HUES6 (cell line): ENCODE data around the gene IL27RA.
A peak's percentile ranks its signal among the peaks of the same experiment; 100 is the strongest.

Experiments used
- H3K27ac ChIP-seq: 2 replicates; pipeline ENCODE4 v1.7.0; 2013; ENCODE audit warnings: low read depth, mild to moderate bottlenecking, low read length, inconsistent platforms
- H3K27me3 ChIP-seq: 2 replicates; pipeline ENCODE4 v1.6.1; 2013; ENCODE audit warnings: low read length; ENCODE audit not compliant: control insufficient read depth, insufficient read depth
- H3K36me3 ChIP-seq: 2 replicates; pipeline ENCODE4 v1.6.1; 2013; ENCODE audit warnings: low read length; ENCODE audit not compliant: control insufficient read depth, insufficient read depth
- H3K4me1 ChIP-seq: 2 replicates; pipeline ENCODE4 v1.6.1; 2013; ENCODE audit warnings: low read length; ENCODE audit not compliant: control insufficient read depth, insufficient read depth
- H3K4me3 ChIP-seq: 2 replicates; pipeline ENCODE4 v1.5.1; 2013; ENCODE audit warnings: low read depth, low read length
- H3K9ac ChIP-seq: one replicate; pipeline ENCODE4 v1.6.1; 2013; ENCODE audit warnings: mild to moderate bottlenecking, low read length
- H3K9me3 ChIP-seq: 2 replicates; pipeline ENCODE4 v1.6.1; 2013; ENCODE audit warnings: low read depth, low read length; ENCODE audit not compliant: control insufficient read depth, insufficient read depth

Gene IL27RA

DNA sequence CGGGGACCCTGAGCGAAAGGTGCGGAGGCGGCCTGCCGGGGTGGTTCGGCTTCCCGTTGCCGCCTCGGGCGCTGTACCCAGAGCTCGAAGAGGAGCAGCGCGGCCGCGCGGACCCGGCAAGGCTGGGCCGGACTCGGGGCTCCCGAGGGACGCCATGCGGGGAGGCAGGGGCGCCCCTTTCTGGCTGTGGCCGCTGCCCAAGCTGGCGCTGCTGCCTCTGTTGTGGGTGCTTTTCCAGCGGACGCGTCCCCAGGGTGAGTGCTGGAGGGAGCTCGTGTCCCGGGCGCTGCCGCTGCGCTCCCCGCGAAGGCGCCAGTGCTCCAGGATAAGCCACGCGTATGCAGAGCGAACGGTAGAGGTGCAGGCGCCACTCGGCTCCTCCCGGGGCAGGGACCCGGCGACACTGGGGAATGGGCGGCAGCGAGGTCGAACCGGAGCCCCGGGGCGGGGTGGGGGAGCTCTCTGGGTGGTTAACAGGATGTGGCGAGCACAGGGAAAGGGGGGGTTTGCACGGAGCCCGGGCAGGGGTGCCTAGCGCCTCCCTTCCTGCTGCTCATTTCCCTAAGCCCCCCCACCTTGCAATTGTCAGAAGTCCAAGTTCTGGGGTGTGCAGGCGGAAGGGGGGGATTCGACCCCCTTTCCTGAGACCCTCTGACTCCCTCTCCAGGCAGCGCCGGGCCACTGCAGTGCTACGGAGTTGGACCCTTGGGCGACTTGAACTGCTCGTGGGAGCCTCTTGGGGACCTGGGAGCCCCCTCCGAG lies at the start of gene IL27RA:
TSS of gene IL27RA (plus strand) at position 44 of the 762 bp plus-strand sequence. CDS start at position 155, 111 bp downstream.
- H3K9me3 ChIP-seq = no peaks in the 10 kb centered on the region
- H3K4me3 ChIP-seq = peak within 1 kb of the TSS; percentile 78
- H3K27me3 ChIP-seq = peaks cover 13% of the 10 kb centered on the region
- no peaks in the 10 kb centered on the region for H3K4me1 ChIP-seq
- H3K9ac ChIP-seq = peak within 1 kb of the TSS; percentile 58
- H3K27ac ChIP-seq = no peak within 1 kb of the TSS
- H3K36me3 ChIP-seq = no peaks in the 10 kb centered on the region

DNA sequence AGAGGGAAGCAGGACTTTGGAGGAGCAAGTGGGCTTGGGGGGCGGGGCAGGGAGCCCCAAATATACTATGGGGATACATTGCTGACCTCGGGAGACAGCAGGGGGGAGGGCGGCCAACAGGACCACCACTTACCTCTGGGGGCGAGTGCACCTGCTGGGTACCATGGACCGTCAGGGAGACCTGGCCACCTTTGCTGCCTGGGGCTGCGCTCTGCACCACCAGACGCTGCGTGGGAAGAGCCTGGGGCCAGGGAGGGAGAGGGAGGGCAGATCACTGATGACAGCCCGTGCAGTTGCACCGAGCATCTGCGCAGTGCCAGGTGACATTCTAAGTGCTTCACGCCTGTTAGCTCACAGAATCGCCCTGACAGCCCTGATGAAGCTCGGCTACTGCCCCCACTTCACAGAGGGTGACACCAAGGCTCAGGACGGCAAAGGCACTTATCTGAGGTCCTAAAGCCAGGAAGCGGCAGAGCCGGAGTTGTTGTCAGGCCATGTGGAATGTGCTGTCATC lies 49.5 kb upstream of the IL27RA start:
- H3K27me3 ChIP-seq = no peaks in the 10 kb centered on the region
- H3K4me1 ChIP-seq = peaks cover 45% of the 10 kb centered on the region
- H3K36me3 ChIP-seq = peaks cover 4% of the 10 kb centered on the region; the same call in 1 of the 2 replicates
- no peak overlapping the region for H3K4me3 ChIP-seq
- no peak overlapping the region for H3K9ac ChIP-seq
- H3K27ac ChIP-seq = no peak overlapping the region
- no peaks in the 10 kb centered on the region for H3K9me3 ChIP-seq

DNA sequence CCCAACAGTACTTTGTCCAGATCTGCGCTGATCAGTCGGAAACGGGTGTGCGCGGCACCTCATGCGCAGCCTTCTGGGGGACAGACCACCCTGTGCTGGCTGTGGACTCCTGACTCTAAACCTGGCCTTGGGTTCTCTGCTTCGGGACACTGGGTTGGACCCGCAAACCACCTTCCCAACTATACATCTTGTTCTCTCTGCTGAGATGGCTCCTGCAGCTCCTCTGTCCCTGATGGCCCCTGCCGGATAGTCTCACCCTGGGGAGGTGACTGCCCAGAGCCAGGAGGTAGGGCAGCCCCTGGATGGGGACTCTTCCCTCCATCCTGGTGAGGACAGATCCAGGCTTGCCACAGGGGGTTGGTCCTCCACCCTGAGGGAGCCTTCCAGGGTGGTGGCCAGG lies 48.8 kb upstream of the IL27RA start:
- H3K4me3 ChIP-seq = no peak overlapping the region
- no peak overlapping the region for H3K9ac ChIP-seq
- peaks cover 51% of the 10 kb centered on the region for H3K4me1 ChIP-seq

DNA sequence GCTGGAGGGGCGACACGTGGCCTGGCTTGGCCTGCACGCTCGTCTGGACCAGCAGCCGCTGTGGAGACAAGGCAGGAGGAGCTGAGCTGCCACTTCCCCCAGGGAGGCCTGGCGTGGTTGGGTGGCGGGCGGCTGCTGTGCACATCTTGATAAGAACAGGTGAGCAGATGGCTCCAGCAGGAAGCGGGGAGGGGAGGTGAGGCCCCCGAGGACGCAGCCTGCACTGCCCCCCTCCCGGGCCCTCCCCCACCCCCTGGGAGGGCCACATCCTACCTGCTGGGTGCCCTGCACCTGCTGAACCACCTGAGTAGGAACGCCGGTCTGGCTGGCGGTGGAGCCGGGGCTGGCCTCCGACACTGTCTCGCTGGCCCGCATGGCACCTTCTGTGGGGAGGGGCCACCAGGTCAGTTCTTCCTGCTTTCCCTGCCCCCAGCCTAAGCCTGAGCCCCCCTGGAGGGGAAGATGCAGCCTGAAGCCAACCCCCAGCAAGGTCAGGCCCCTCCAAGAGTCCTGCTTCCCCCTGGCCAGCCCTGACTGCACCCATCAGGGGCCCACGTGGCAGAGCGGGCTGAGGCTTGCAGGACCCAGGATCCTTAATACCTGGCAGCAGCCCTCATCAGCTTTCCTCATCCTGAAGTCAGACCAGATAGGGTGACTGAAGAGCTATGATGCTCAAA lies 48.2 kb upstream of the IL27RA start:
- peaks cover 4% of the 10 kb centered on the region; the same call in 1 of the 2 replicates for H3K36me3 ChIP-seq
- no peaks in the 10 kb centered on the region for H3K27me3 ChIP-seq
- H3K27ac ChIP-seq = no peak overlapping the region
- peaks cover 47% of the 10 kb centered on the region for H3K4me1 ChIP-seq
- H3K9ac ChIP-seq = no peak overlapping the region
- H3K9me3 ChIP-seq = no peaks in the 10 kb centered on the region
- no peak overlapping the region for H3K4me3 ChIP-seq

More for the DNA sequence above, 48.8 kb upstream of the IL27RA start:
- H3K36me3 ChIP-seq = peaks cover 4% of the 10 kb centered on the region; the same call in 1 of the 2 replicates
- no peaks in the 10 kb centered on the region for H3K9me3 ChIP-seq
- no peaks in the 10 kb centered on the region for H3K27me3 ChIP-seq
- no peak overlapping the region for H3K27ac ChIP-seq

DNA sequence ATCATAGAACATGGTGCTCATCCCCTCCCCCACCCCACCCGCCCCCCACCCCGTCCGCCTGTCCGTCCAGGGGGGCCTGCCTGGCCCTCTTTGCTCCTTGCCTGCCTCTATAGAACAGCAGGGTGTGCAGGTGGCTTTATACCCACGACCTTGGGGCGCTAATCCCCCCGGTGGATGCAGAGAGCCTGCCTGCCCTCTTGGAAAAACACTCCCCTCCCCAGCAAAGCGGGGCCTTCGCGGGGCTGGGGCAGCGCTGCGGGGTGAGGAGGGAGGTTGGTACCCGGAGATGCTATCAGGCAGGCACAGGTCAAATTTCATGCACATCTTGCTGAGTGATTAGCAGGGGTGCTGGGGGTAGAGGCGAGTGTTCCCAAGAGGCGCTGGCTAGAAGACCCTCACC lies 47.4 kb upstream of the IL27RA start:
- H3K27me3 ChIP-seq = no peaks in the 10 kb centered on the region
- no peak overlapping the region for H3K4me3 ChIP-seq
- H3K9ac ChIP-seq = no peak overlapping the region
- H3K9me3 ChIP-seq = no peaks in the 10 kb centered on the region
- H3K36me3 ChIP-seq = peaks cover 4% of the 10 kb centered on the region; the same call in 1 of the 2 replicates
- no peak overlapping the region for H3K27ac ChIP-seq
- H3K4me1 ChIP-seq = peaks cover 49% of the 10 kb centered on the region

DNA sequence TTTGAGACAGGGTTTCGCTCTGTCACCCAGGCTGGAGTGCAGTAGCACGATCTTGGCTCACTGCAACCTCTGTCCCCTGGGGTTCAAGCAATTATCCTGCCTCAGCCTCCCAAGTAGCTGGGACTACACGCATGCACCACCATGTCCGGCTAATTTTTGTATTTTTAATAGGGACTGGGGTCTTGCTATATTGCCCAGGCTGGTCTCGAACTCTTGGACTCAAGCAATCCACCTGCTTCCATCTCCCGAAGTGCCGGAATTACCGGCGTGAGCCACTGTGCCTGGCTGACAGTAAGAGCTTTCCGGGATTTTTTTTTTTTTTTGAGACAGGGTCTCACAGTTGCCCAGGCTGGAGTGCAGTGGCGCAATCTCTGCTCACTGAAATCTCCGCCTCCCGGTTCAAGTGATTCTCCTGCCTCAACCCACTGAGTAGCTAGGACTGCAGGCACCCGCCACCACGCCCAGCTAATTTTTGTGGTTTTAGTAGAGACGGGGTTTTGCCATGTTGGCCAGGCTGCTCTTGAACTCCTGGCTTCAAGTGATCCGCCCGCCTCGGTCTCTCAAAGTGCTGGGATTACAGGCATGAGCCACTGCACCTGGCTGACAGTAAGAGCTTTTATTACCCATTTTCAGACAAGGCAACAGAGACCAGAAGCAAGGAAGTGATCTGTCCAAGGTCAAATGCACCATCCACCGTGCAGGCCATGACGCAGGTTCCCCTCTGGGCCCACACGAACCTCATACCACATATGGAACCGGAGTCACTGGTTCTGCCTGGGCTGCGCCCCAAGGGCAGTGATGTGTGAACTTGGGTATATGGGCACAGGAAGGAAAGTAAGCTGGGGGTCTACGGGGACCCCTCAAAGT lies 46.5 kb upstream of the IL27RA start:
- H3K4me1 ChIP-seq = peaks cover 49% of the 10 kb centered on the region
- no peaks in the 10 kb centered on the region for H3K9me3 ChIP-seq
- H3K9ac ChIP-seq = no peak overlapping the region
- H3K36me3 ChIP-seq = peaks cover 4% of the 10 kb centered on the region; the same call in 1 of the 2 replicates
- H3K27ac ChIP-seq = peak overlapping the region; percentile 89
- H3K4me3 ChIP-seq = no peak overlapping the region
- H3K27me3 ChIP-seq = no peaks in the 10 kb centered on the region

DNA sequence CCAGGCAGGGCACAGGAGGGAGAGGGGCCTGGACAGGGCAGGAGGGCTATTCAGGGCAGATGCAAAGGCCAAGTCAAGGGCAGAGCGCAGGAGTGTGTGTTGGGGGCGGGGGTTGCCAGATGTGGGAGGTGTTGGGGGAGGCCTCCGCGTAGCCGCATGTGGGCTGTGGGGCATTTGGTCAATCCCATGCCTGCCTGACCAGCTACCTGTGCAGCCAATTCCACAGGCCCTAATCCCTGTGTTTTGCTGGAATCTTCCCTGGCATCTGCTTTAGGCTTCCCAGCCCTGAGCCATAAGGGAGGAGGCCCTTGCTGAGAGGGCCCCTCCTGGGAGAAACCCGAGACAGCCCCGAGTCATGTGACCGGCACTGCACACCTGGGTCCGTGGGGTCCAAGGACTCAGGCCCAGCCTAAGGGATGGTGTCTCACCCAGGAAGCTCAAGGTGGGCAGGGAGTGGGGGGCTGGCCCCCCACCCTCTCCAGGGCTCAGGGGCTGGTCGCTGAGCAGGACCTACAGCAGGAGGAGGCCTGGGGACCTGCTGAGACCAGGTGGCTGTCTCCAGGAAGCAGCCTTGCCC lies 45.7 kb upstream of the IL27RA start:
- no peaks in the 10 kb centered on the region for H3K27me3 ChIP-seq
- H3K27ac ChIP-seq = peak overlapping the region; percentile 89
- peak overlapping the region; percentile 32 for H3K4me3 ChIP-seq
- H3K36me3 ChIP-seq = peaks cover 5% of the 10 kb centered on the region; the same call in 1 of the 2 replicates
- no peaks in the 10 kb centered on the region for H3K9me3 ChIP-seq
- peak overlapping the region; percentile 74 for H3K9ac ChIP-seq
- peaks cover 49% of the 10 kb centered on the region for H3K4me1 ChIP-seq

DNA sequence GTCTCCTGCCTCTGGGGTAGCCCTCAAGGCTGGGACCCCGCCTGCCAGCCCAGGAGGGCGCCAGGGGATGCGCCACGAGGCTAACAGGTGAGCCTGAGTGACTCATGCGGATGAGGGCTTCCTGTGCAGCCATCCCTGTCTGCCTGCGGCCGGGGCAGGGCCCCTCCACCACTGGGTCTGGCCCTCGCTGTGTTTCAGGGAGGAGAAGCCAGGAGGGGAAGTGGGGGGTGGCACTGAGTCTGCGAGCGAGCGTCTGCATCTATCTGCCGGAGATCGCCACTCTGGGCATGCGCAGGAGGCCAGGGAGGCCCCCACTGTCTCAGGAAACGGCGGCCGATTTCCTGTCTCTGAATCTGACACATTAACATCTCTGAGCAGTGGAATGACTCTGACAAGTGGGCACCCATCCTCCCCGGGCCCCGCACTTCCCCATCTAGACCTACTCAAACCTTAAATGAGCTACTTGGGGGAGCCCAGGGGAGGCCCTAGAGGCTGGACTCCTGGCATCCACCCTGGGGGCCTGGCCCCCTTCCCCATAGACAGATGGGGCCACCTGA lies 45.1 kb upstream of the IL27RA start:
- Histone ChIP-seq H3K4me1 (peaks cover 49% of the 10 kb centered on the region), H3K36me3 (peaks cover 9% of the 10 kb centered on the region; the same call in 1 of the 2 replicates), H3K4me3 (peak overlapping the region; percentile 32), H3K27me3 (no peaks in the 10 kb centered on the region), H3K27ac (peak overlapping the region; percentile 89), H3K9ac (peak overlapping the region; percentile 74), H3K9me3 (no peaks in the 10 kb centered on the region)

DNA sequence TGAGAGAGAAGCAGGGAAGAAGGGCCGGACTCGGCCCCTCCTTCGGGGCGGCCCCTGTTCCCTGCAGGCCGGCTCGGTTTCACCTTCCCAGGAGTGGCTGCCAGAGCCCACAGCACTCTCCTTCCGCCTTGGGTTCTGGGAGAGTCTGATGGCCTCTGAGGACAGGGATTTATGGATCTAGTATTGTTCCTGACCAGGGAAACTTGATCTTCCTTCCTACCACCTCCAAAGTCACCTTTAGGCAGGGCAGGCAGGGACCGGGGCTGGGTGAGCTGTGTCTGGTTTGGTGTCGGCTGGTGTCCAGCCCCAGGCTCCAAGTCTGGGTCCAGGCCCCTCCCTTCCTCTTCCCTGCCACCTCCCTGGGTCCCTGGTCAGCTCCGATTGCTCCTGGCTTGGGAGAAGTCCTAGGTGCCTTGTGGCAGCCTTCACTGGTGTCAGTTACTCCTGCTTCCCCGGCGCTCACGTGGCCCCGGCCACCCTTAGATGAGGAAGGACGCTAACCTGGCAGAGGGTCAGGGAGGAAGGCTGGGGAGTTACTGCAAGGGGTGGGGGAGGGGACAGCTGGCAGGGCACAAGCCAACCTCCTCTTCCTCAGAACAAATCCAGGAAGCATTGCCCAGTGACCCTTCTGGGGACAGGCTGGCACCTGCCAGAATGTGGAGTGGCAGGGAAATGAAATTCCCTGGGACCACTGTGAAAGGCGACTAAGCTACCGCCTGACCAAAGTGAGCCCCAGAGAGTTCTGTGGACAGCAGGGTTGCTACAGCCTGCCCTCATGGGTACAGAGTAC lies 44.3 kb upstream of the IL27RA start:
- H3K27me3 ChIP-seq = no peaks in the 10 kb centered on the region
- no peak overlapping the region for H3K4me3 ChIP-seq
- H3K9me3 ChIP-seq = no peaks in the 10 kb centered on the region
- H3K36me3 ChIP-seq = peaks cover 12% of the 10 kb centered on the region; the same call in 1 of the 2 replicates
- H3K9ac ChIP-seq = peak overlapping the region; percentile 21
- H3K4me1 ChIP-seq = peaks cover 49% of the 10 kb centered on the region
- H3K27ac ChIP-seq = peak overlapping the region; percentile 89
